SK-N-SH treated with all-trans-retinoic acid at 6 μM for 48 hours (cell line): ENCODE data around the gene ZP3.
"Not testable (repeated sequence)": the region's sequence is repeated elsewhere in the genome, so short reads cannot be mapped to it uniquely, and the experiment has no call there.

Experiments used
- ATAC-seq: fragments of 200-7000 bp; cut with Tn5 transposase; 3 replicates; pipeline ENCODE4 v1.9.1; 2020; ENCODE audit warnings: mild to moderate bottlenecking, moderate library complexity
- ARNTL ChIP-seq: fragments of 450-650 bp; formaldehyde crosslinking; IDR thresholded peaks from 2 replicates; pipeline ENCODE4 v1.5.0; 2020; ENCODE audit warnings: low read depth, mild to moderate bottlenecking, moderate library complexity, borderline replicate concordance
- CREB5 ChIP-seq: fragments of 250-450 bp; sonication (Bioruptor Pico); IDR thresholded peaks from 2 replicates; pipeline ENCODE4 v1.5.1; 2020; ENCODE audit warnings: low read depth, mild to moderate bottlenecking, moderate library complexity
- CSDC2 ChIP-seq: fragments of 250-450 bp; sonication (Bioruptor Pico); IDR thresholded peaks from 2 replicates; pipeline ENCODE4 v1.5.0; 2020; ENCODE audit warnings: mild to moderate bottlenecking, moderate library complexity
- CSRNP3 ChIP-seq: fragments of 250-450 bp; sonication (Bioruptor Pico); IDR thresholded peaks from 2 replicates; pipeline ENCODE4 v1.5.1; 2021; ENCODE audit warnings: mild to moderate bottlenecking, moderate library complexity
- ESRRG ChIP-seq: fragments of 250-450 bp; sonication (Bioruptor Pico); IDR thresholded peaks from 2 replicates; pipeline ENCODE4 v1.6.1; 2021; ENCODE audit warnings: mild to moderate bottlenecking
- GLIS3 ChIP-seq: fragments of 250-450 bp; sonication (Bioruptor Pico); IDR thresholded peaks from 2 replicates; pipeline ENCODE4 v1.5.0; 2020; ENCODE audit warnings: mild to moderate bottlenecking, moderate library complexity
- ISL1 ChIP-seq: fragments of 250-450 bp; sonication (Bioruptor Pico); IDR thresholded peaks from 2 replicates; pipeline ENCODE4 v2.1.2; 2022; ENCODE audit warnings: mild to moderate bottlenecking, moderate library complexity
- OSR1 ChIP-seq: fragments of 250-450 bp; sonication (Bioruptor Pico); IDR thresholded peaks from 2 replicates; pipeline ENCODE4 v1.8.0; 2022; ENCODE audit warnings: moderate library complexity, mild to moderate bottlenecking, inconsistent platforms
- PATZ1 ChIP-seq: fragments of 250-450 bp; sonication (Bioruptor Pico); IDR thresholded peaks from 2 replicates; pipeline ENCODE4 v1.8.0; 2020; ENCODE audit warnings: mild to moderate bottlenecking, moderate library complexity, borderline replicate concordance
- POU6F1 ChIP-seq: fragments of 250-450 bp; sonication (Bioruptor Pico); IDR thresholded peaks from 2 replicates; pipeline ENCODE4 v1.8.0; 2021; ENCODE audit warnings: low read depth, mild to moderate bottlenecking, moderate library complexity, borderline replicate concordance
- PPARA ChIP-seq: fragments of 250-450 bp; sonication (Bioruptor Pico); IDR thresholded peaks from 2 replicates; pipeline ENCODE4 v1.5.0; 2020; ENCODE audit warnings: mild to moderate bottlenecking, borderline replicate concordance
- RARB ChIP-seq: fragments of 250-450 bp; sonication (Bioruptor Pico); IDR thresholded peaks from 2 replicates; pipeline ENCODE4 v1.8.0; 2021; ENCODE audit warnings: mild to moderate bottlenecking, moderate library complexity
- SNAI2 ChIP-seq: fragments of 250-450 bp; sonication (Bioruptor Pico); IDR thresholded peaks from 2 replicates; pipeline ENCODE4 v1.5.0; 2020; ENCODE audit warnings: mild to moderate bottlenecking, moderate library complexity
- TCF4 ChIP-seq: fragments of 250-450 bp; sonication (Bioruptor Pico); IDR thresholded peaks from 2 replicates; pipeline ENCODE4 v1.8.0; 2021; ENCODE audit warnings: mild to moderate bottlenecking, moderate library complexity, borderline replicate concordance
- TOX ChIP-seq: fragments of 250-450 bp; sonication (Bioruptor Pico); IDR thresholded peaks from 2 replicates; pipeline ENCODE4 v1.8.0; 2021; ENCODE audit warnings: mild to moderate bottlenecking, moderate library complexity, borderline replicate concordance
- TSHZ2 ChIP-seq: fragments of 250-450 bp; sonication (Bioruptor Pico); IDR thresholded peaks from 2 replicates; pipeline ENCODE4 v1.5.0; 2020; ENCODE audit warnings: mild to moderate bottlenecking, moderate library complexity
- ZFP30 ChIP-seq: fragments of 450-650 bp; formaldehyde crosslinking; IDR thresholded peaks from 2 replicates; pipeline ENCODE4 v1.5.0; 2022; ENCODE audit warnings: mild to moderate bottlenecking, moderate library complexity
- ZNF565 ChIP-seq: fragments of 450-650 bp; formaldehyde crosslinking; conservative IDR thresholded peaks from 2 replicates; pipeline ENCODE4 v1.5.0; 2020; ENCODE audit warnings: low read depth, mild to moderate bottlenecking, moderate library complexity
- ZNF70 ChIP-seq: fragments of 450-650 bp; formaldehyde crosslinking; IDR thresholded peaks from 2 replicates; pipeline ENCODE4 v1.5.0; 2020; ENCODE audit warnings: mild to moderate bottlenecking, moderate library complexity
- ZNF8 ChIP-seq: fragments of 450-650 bp; formaldehyde crosslinking; IDR thresholded peaks from 2 replicates; pipeline ENCODE4 v1.5.0; 2020; ENCODE audit warnings: mild to moderate bottlenecking, moderate library complexity

Gene ZP3

GRCh38 chr7:76400248-76400647 is 24.5 kb upstream of the ZP3 start:
- TF ChIP-seq SNAI2 (CRISPR knock-in tag) (no peak), TSHZ2 (CRISPR knock-in tag) (no peak), TCF4 (CRISPR knock-in tag) (no peak)
- no peak for ATAC-seq

GRCh38 chr7:76403097-76403496 is 21.7 kb upstream of the ZP3 start:
- not testable (repeated sequence) for ATAC-seq

GRCh38 chr7:76403780-76404494 is 20.8 kb upstream of the ZP3 start:
- no peak for ATAC-seq
- TF ChIP-seq GLIS3 (CRISPR knock-in tag) (no peak), TCF4 (CRISPR knock-in tag) (no peak), CREB5 (CRISPR knock-in tag) (no peak), PATZ1 (CRISPR knock-in tag) (no peak), ZFP30 (CRISPR knock-in tag) (no peak), ARNTL (no peak), ZNF8 (CRISPR knock-in tag) (no peak), SNAI2 (CRISPR knock-in tag) (no peak), ZNF70 (no peak), ESRRG (no peak), ISL1 (CRISPR knock-in tag) (no peak), TOX (CRISPR knock-in tag) (no peak), OSR1 (CRISPR knock-in tag) (no peak), RARB (no peak)

- no peak for TF ChIP-seq TOX (CRISPR knock-in tag)
- no peak for TF ChIP-seq SNAI2 (CRISPR knock-in tag)
- no peak for TF ChIP-seq ZNF565 (CRISPR knock-in tag)
- TF ChIP-seq ESRRG: no peak
- no peak for TF ChIP-seq PPARA (CRISPR knock-in tag)
- no peak for ATAC-seq
These were observed 19.0 kb upstream of the ZP3 start for GRCh38 chr7:76405738-76406137.

GRCh38 chr7:76407718-76408117 is 17.0 kb upstream of the ZP3 start:
- ATAC-seq: no peak
- TF ChIP-seq TCF4 (CRISPR knock-in tag) (no peak), POU6F1 (CRISPR knock-in tag) (no peak), CSRNP3 (CRISPR knock-in tag) (no peak), CSDC2 (CRISPR knock-in tag) (no peak)
